Ovary (tissue), 3 donors: ENCODE results near the gene USP49.

Source experiments
- EP300 ChIP-seq: sonication (generic); formaldehyde crosslinking; IDR thresholded peaks from one replicate; pipeline ENCODE4 v1.6.1; 2017; ENCODE audit warnings: antibody characterized with exemption
- POLR2A ChIP-seq: fragments of 450-650 bp; IDR thresholded peaks from one replicate; pipeline ENCODE4 v1.6.1; 2017; ENCODE audit warnings: antibody characterized with exemption, mild to moderate bottlenecking, moderate library complexity
- TF ChIP-seq, protein P1 (sequence below), 3 donors: fragments of 450-650 bp in 2 of 3; fragments of 200-600 bp in 1 of 3; IDR thresholded peaks; one replicate each; pipeline versions ENCODE4 v1.5.1 to v1.8.0; 2016 to 2022; ENCODE audit warnings: antibody characterized with exemption in 3 of 3, mild to moderate bottlenecking in 1 of 3
- donor health status: DM: no; HTN: no; CAD: no.

DNA sequence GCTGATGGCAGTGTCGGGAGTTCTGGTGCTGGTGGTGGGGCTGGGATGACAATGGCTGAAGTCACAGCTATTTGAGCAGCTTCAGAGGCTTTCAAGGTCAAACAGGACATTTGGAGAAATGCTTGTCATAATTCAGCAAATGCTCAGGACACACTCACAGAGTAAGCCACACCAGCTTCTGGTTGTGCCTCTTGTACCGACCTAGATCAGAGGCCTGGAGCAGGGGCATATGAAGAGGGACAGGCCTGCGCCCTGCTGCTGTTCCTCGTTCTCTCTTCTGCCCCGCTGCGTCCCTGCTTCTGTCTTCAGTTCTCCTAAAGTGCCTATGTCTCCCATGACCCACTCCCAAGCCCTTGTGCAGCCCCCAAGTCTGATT, 147.1 kb downstream of the USP49 start:
- TF ChIP-seq POLR2A (no peak), EP300 (no peak)
- TF ChIP-seq, protein P1, sequence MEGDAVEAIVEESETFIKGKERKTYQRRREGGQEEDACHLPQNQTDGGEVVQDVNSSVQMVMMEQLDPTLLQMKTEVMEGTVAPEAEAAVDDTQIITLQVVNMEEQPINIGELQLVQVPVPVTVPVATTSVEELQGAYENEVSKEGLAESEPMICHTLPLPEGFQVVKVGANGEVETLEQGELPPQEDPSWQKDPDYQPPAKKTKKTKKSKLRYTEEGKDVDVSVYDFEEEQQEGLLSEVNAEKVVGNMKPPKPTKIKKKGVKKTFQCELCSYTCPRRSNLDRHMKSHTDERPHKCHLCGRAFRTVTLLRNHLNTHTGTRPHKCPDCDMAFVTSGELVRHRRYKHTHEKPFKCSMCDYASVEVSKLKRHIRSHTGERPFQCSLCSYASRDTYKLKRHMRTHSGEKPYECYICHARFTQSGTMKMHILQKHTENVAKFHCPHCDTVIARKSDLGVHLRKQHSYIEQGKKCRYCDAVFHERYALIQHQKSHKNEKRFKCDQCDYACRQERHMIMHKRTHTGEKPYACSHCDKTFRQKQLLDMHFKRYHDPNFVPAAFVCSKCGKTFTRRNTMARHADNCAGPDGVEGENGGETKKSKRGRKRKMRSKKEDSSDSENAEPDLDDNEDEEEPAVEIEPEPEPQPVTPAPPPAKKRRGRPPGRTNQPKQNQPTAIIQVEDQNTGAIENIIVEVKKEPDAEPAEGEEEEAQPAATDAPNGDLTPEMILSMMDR (IDR thresholded peaks at IDR 0.05) = no peak
